ENCODE measurements around the gene SCAP.

SCAP gene

GRCh38 chr3:47399531-47400270 lies 76.0 kb downstream of the SCAP start:
- no peak for TF ChIP-seq CTCF (IDR thresholded peaks at IDR 0.05)

DNA sequence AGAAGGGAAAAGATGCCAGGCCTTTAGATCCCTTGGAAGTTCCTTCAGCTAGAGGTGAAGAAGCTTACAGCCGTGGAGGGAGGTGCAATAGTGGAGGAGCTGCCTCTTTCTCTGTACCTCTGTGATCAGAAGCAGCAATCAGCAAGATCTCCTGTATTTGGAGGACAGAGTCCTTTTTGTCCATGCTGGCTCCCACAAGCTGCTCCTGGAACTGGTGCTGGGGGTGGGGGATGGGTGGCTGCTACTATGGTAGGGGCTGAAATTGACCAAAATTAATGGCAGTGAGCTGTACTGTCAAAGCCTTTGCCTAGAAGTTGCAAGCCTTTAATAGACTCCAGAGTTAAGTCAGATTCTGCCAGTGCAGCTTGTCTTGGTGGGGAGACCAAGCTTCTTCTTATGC lies 76.7 kb downstream of the SCAP start:
- no peak for TF ChIP-seq CTCF (IDR thresholded peaks at IDR 0.05)

DNA sequence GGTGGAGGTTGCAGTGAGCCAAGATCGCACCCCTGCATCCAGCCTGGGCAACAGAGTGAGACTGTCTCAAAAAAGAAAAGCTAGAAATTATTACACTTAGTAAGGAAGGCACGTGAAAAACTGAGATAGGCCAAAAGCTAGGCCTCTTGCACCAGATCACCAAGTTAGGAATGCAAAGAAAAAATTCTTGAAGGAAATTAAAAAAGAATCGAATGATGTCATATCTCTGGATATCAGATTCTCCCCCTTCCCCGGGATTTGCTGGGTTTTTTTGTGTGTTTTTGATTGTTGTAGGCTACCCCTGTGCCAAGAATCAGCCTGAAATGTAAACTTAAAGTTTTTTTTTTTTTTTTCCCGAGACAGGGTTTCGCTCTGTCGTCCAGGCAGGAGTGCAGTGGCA lies 77.5 kb downstream of the SCAP start:
- no peak for TF ChIP-seq CTCF (IDR thresholded peaks at IDR 0.05)

DNA sequence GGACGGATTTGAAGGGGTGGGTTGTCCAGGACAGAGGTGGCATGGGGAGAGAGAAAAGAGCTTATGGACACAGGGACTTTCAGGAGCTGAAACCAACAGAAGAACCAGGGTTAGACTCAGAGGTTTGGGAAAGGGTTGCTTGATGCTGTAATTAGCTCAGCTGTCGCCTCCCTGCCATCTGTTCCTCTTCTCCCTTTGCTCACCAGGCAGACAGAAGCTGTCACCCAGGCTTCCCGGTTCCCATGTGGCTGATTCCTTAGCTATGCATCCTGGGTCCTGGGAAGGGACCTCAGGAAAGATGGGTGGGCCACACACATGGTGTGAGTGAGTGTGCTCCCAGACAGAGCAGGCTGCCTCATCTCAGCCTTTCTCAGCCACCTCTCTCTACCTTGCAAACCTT lies 80.9 kb downstream of the SCAP start:
- TF ChIP-seq CTCF (IDR thresholded peaks at IDR 0.05): no peak

GRCh38 chr3:47394140-47394870 lies 81.4 kb downstream of the SCAP start:
- no peak for TF ChIP-seq CTCF (IDR thresholded peaks at IDR 0.05)

- TF ChIP-seq CTCF (IDR thresholded peaks at IDR 0.05): no peak
These were observed 82.8 kb downstream of the SCAP start for GRCh38 chr3:47392933-47393332.

GRCh38 chr3:47385796-47386195 lies 89.9 kb downstream of the SCAP start:
- no peak for TF ChIP-seq CTCF (IDR thresholded peaks at IDR 0.05)

Measured in LNCAP (cell line).